GM21528 (cell line): ENCODE measurements around the gene BIRC7.
"Not testable (repeated sequence)": the region's sequence is repeated elsewhere in the genome, so short reads cannot be mapped to it uniquely, and the experiment has no call there.

Experiments used
- ATAC-seq: cut with Tn5 transposase; IDR thresholded peaks from one replicate; pipeline ENCODE4 v1.9.1; 2021; ENCODE audit warnings: mild to moderate bottlenecking, moderate library complexity; ENCODE audit not compliant: unreplicated experiment, low FRiP score

Gene BIRC7

DNA sequence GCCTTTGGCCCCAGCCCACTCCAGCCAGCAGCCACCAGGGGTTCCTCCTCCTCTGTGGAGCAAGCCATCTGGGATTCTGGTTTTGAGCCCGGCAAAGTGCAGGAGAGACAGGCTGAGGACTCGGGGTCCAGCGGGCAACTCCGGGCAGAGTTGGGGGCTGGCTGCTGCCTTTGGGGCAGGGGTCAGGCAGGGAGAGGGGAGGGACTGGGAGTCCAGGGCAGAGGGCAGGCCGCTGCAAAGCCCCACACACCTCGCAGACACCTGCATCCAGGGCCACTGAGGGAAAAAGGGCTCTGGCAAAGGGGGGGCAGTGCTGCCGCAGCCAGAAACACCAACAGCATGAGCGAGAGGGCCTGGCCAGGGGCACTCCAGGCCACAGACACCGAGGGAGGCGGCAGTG, 8.8 kb downstream of the BIRC7 start:
- no peak for ATAC-seq

GRCh38 chr20:63246490-63247288, 11.0 kb downstream of the BIRC7 start:
- ATAC-seq, result no peak

DNA sequence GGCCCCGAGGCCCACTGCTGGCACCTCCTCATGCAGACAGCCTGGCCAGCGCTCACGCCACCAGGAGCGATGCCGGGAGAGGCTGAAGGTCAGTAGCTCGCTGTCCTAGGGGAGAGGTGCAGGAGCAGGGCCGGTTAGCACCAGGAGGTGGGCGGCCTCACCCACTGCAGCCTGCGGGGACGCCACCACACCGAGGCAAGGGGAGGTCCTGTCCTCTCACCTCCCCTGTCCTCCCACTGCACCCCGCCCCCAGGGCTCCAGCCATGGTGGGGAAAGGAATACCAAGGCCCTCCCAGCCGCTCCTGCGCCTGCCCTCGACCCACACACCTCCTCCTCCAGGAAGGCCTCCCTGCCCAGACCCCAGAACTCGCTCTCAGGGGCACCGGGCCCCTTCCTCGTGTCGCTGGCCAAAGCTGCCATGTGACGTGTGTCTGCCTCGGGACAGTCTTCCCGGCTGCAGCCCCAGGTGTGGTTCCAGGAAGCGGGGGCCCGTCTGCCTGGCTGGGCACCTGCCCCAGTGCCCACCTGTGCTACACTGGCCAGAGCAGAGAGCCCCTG, 12.0 kb downstream of the BIRC7 start:
- no peak for ATAC-seq

GRCh38 chr20:63248835-63249591, 13.3 kb downstream of the BIRC7 start:
- ATAC-seq, result no peak

DNA sequence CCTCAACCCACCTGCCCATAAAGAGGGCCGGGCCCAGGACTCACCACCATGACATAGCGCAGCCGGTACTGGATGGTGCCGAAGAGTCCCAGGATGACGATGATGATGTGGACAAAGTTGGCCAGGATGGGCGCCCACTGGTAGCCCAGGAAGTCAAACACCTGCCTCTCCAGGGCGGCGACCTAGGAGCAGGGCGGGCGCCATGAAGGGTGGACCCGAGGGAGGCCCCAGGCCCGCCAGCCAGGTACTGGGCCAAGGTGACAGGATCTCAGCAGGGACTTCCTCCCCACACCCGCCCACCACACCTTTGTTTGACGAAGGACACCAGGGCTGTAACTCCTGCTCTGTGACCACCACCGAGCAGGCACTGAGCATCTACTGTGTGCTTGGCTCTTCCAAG, 14.2 kb downstream of the BIRC7 start:
- ATAC-seq, result no peak

DNA sequence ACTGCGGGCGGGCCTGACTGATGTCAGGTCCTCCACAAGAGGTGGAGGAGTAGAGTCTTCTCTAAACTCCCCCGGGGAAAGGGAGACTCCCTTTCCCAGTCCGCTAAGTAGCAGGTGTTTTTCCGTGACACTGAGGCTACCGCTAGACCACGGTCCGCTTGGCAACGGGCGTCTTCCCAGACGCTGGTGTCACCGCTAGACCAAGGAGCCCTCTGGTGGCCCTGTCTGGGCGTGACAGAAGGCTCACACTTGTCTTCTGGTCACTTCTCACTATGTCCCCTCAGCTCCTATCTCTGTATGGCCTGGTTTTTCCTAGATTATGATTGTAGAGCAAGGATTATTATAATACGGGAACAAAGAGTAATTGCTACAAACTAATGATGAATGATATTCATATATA, 15.6 kb downstream of the BIRC7 start:
- not testable (repeated sequence) for ATAC-seq

DNA sequence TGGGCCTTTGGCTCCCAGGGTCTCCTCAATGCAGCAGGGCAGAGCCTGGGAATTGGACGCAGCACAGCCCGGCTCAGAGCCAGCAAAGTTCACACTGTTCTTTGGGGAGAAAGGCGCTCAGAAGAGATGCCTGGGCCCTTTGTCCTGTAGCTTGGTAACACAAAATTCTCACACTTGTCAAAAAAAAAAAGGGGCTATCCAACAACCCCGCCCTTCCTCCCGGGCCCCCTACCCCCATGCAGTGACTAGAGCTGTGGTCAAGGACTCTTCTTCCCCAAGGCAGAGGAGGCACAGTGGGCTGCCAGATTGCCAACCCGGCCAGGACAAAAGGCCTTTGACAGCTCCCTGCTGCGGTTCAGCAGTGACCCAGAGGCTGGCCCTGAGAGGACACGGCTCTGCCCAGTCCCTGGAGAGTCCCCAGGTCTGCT, 16.6 kb downstream of the BIRC7 start:
- ATAC-seq, result no peak

DNA sequence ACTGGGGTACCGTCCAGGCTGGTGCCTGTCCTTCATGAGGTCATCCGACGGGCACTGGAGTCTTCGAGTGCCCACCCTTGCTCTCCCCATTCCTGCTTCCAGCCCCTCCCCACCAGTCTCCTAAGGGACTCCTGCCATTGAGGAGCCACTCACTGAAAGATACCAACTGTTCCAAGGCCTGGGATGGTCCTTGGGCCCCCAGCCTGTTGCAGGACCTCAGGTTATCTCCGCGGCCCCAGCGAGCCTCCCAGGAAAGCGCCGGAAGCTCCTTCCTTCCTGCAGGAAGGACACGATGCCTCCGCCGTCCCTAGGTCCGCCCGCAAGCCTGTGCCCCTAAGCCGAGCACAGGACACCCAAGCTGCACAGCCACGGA, 17.3 kb downstream of the BIRC7 start:
- no peak for ATAC-seq

- no peak for ATAC-seq
These were observed 17.9 kb downstream of the BIRC7 start for GRCh38 chr20:63253438-63254231.

GRCh38 chr20:63254232-63254605, 18.5 kb downstream of the BIRC7 start, which contains the start of gene NKAIN4:
NKAIN4 (minus strand) TSS chr20:63254463; CDS start chr20:63254450, 13 bp downstream.
- no peak for ATAC-seq

DNA sequence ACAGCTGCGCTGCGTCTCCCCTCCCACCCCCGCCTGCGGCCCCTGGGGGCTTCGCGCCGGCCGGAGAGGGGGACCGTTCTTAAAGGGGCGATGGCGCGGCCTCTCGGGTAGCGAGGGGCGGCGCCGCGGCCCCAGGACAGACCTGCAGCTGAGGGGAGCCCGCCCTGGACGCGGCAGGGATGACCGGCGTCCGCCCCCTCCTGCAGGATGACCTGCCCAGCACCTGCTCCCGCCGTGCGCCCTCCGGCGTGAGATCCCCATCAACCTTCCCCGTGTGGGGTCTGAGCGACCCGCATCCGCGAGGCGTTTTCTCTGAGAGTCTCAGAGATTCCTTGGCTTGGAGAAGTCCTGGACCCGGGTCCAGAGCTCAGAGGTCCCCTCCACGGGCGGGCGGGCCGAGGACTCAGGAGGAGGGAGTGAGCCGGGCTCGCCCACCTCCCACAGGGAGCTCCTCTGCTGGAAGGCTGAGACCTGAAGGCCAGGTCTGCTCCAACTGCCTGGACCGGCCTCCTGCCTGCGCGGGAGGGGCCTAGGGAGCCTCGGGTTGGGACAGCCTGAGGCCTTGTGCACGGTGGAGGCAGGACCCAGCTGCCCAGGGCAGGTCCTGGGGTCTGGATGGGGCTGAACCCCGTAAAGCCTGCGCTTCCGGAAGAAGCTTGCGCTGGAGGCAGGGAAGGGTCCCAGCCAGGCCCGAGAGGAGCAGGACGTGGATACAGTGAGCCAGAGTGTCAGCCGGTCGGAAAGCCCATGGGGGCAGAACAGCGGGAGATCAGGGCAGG, 19.1 kb downstream of the BIRC7 start:
- no peak for ATAC-seq

- ATAC-seq, result no peak
These were observed 20.4 kb downstream of the BIRC7 start for GRCh38 chr20:63255931-63256704.

- no peak for ATAC-seq
These were observed 21.2 kb downstream of the BIRC7 start for GRCh38 chr20:63256954-63257353.

GRCh38 chr20:63257629-63258028, 21.9 kb downstream of the BIRC7 start:
- ATAC-seq, result no peak

DNA sequence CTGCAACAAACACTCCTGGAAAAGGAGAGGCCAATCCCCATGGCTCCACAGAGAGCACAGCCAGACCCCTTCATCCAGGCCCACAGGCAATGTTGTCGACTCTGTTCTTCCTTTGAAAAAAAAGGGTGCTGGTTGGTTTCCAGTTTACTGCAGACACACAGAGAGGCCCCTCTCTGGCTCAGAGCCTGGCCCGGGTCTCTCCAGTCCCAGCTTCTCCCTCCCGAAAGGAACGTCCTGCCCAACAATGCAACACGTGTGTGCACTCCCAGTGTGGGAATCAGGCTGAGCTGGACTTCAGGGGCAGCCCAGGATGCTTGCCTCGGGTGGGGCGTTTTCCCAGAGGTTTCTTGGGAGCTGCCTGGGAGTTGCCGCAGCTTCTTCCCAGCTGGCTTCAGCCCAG, 23.1 kb downstream of the BIRC7 start:
- no peak for ATAC-seq

- ATAC-seq, result no peak
These were observed 24.2 kb downstream of the BIRC7 start for GRCh38 chr20:63259734-63260460.

DNA sequence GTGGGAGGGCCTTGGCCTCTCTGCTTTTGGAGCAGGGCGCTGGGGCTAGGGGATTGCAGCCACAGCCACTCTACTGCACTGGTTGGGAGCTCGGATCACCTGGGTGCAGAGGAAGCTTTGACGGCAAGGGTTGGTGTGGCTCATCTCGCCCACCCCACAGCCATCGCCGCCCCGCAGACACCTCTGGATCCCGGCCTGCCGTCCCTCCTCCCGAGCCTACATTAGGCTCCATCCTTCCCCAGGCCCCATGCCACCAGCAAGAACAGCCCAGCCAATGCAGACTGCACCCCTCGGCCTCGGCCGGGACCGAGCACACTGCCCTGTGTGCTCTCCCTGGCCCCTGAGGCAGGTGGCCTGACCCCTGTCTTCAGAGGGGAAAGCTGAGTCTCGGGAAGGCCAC, 24.8 kb downstream of the BIRC7 start:
- no peak for ATAC-seq

GRCh38 chr20:63261060-63261794, 25.5 kb downstream of the BIRC7 start:
- ATAC-seq, result no peak
